HL-60/S4 (cell line): ENCODE data around the gene PACS2.

Experiments used
- in situ Hi-C: fragments of 300-500 bp; cut with MboI; formaldehyde crosslinking; loops from 2 replicates; pipeline ENCODE4 v1.14.3; 2022; ENCODE audit warnings: low sequenced_read_pairs

The PACS2 gene

GRCh38 chr14:105418269-105419194 lies 104.0 kb downstream of the PACS2 start:
- in situ Hi-C loops, result no loop called here

DNA sequence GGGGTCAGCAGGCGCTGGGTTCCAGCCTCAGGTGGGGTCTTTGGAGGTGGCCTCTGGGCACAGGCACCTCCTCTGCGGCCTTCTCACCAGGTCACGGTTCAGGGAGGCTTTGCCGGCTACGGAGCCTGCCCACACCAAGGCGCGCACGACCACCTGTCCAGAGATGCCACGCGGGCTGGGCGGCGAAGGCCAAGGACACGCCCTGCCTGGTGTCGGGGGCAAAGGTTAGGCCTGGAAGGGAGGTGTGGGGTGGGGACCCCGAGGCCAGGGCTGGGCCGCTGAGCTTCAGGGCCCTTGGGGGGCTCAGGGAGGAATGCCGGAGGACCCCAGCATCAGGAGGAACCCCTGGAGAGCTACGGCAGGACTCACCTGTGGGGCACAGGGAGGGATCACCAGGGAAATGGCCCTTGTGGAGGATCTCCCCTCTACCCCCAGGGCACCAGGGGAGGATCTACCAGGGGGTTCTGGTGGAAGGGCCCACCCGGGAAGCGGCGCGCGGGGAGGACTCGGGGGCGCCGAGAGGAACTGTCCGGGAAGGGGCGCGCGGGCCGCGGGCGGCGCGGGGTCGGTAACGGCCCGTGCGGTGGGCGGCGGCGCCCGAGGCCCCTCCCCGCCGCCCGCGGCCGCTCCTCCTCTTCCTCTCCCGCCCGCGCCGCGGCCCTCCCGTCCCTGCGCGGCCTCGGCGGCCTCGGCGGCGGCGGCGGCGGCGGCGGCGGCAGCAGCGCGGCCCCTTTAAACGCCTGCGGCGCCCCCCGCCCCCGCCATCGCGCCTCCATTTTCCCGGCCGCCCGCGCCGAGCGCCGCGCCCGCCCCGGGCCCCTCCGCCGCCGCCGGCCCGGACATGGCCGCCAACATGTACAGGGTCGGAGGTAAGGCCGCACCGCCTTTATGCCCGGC lies 104.9 kb downstream of the PACS2 start, which contains the start of gene MTA1:
Gene MTA1 (plus strand): TSS at position 633 of the 897 bp plus-strand sequence. CDS start 209 bp downstream, at position 842.
- in situ Hi-C loops, result no loop called here

DNA sequence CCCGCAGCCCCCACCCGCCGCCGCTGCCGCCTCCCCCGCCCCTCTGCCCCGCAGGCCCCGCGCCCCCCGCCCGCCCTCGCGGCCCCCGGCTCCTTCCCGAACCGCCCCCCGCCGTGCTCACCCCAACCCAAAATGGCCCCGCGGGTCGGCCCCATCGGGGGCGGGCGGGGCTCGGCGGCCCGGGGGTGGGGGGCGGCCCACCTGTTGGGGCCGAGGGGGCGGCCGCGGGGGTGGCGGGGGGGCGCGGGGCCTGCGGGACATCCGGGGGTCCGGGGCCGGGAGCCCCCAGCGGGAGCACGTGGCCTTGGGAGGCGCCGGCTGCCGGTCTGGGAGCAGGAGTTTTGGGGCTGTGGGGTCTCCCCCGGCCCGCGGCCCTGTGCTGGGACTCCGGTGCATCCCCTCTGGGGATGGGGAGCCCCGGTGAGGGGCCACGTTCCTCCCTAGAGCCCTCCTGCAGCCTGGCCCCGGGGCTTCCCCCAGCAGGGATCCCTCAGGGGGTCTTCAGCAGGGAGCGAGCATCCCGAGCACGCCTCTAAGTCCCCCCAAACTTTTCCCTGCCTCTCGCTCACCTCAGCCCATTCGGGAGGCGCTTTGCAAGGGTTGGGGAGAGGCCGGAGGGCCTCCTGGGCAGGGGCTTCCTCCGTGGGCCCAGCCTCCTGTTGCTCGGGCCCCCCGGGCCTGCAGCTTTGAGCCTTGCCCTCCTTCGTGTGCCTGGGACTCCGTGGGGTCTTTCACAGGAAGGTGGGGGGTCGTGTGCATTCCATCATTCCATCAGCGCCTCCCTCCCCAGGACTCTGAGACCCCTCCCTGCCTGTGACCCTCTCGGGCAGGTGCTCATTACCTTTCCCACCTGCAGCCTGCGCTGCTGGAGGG lies 105.8 kb downstream of the PACS2 start:
- in situ Hi-C loops, result no loop called here

- in situ Hi-C loops, result no loop called here
Measured at GRCh38 chr14:105420974-105421674, 106.6 kb downstream of the PACS2 start.

- in situ Hi-C loops, result no loop called here
Measured at GRCh38 chr14:105421723-105422615, 107.4 kb downstream of the PACS2 start.

GRCh38 chr14:105422695-105423487 lies 108.3 kb downstream of the PACS2 start:
- in situ Hi-C loops, result no loop called here

DNA sequence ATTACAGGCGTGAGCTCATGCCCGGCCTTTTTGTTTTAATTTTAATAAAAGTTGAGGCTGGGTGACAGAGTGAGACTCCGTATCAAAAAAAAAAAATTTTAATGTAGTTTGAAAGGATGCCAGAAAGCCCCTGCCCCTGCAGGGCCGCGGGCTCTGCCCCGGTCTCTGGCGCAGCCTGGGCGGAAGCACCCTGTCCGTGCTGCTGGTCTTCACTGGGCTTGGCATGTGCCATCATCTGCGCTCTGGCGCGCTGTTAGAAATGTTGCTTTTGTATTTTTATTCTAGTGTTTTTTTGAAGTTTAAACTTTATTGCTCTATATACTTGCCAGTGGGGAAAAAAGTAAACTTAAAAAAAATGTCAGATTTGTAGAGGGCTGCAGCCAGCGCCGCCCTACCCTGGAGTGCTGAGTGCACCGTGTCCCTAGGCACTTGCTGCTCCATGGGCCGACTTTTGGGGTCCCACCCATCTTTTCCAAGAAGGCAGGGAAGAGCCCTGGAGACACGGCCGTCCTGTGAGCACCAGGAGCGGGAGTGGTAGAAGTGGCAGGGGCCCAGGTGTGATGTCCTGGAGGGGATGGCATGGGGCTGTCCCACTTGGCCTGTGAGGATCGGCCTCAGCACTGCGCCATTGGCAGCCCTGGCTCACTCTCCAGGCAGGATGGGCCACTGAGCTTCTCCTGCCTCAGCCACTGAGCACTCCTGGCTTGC lies 109.1 kb downstream of the PACS2 start:
- in situ Hi-C loops, result no loop called here

- in situ Hi-C loops, result no loop called here
Measured at GRCh38 chr14:105424861-105425260, 110.3 kb downstream of the PACS2 start.

- in situ Hi-C loops, result no loop called here
Measured at GRCh38 chr14:105425823-105426247, 111.3 kb downstream of the PACS2 start.

- in situ Hi-C loops, result no loop called here
Measured at GRCh38 chr14:105426416-105427130, 112.0 kb downstream of the PACS2 start.

DNA sequence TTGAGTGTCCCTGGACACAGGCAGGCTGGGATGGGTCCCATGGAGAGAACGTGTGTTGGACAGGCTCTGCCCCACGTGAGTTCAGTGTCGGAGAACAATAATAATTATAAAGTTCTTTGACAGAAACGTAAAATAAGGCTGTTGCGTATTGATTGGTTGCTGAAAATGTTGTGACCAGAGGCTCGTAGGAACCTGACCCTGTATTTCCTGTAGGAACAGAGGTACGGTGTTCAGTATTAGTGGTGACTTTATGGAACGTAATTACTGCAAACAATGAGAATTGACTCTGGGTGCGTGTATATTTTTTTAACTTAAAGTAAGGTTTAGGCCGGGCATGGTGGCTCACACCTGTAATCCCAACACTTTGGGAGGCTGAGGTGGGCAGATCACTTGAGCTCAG lies 112.9 kb downstream of the PACS2 start:
- in situ Hi-C loops, result no loop called here

DNA sequence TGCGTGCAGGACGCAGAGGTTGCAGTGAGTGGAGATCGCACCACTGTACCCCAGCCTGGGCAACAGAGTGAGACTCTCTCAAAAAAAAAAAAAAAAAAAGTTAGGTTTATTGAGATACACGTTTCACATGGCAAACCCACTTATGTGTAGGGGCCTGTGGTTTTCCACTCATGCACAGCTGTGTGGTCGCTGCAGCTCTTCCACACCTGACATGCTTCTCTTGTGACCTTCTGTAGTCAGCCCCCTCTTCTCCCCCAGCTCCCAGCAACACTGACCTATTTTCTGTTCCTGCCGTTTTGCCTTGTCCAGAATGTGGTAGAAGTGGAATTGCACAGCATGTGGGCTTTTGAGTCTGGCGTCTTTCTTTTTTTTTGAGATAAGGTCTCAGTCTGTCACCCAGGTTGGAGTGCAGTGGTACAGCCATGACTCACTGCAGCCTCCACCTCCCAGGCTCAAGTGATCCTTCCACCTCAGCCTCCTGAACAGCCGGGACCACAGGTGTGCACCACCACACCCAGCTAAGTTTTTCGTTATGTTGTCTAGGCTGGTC lies 113.5 kb downstream of the PACS2 start:
- in situ Hi-C loops, result no loop called here

DNA sequence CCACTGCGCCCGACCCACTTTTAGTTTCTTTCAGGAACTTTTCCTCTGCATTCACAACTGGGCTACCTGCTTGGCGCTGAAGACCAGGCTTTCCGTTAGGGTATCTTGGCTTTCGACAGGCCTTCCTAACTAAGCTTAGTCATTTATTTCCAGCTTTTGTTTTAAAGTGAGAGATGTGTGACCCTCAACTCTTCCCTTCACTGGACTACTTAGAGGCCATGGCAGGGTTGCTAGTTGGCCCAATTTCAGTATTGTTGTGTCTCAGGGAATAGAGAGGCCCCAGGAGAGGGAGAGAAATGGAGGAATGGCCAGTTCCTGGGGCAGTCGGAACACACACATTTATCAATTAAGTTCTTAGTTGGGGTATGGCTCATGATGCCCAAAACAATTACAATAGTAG lies 115.5 kb downstream of the PACS2 start:
- in situ Hi-C loops, result no loop called here

DNA sequence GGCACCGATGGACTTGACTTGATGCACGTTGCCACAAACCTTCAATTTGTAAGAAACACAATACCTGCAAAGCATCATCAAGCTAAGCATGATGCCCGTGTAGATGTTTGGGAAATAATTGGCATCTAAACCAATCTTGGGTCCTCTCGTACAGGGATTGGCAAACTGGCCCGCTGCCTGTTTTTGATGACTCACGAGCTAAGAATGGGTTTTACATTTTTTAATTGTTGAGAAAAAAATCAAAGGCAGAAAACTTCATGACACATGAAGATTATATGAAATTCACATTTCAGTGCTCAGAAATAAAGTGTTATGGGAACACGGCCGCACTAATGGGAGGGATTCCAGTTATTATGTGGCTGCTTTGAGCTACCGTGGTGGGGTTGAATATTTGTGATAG lies 116.0 kb downstream of the PACS2 start:
- in situ Hi-C loops, result no loop called here

DNA sequence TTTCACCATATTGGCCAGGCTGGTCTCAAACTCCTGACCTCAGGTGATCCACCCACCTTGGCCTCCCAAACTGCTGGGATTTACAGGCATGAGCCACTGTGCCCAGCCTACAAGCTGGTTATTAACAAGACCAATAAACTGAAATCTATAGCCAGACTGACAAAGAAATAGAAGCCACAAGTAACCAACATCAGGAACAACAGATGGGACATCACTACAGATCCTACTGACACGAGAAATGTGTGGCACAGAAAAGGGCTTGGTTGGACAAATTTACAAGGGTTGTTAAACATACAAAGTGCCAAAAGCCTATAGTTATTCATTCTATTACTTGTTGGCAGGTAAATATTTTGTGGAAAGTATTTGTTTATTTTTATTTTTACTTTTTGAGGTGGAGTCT lies 116.7 kb downstream of the PACS2 start:
- in situ Hi-C loops, result no loop called here

- in situ Hi-C loops, result no loop called here
Measured at GRCh38 chr14:105432657-105433056, 118.1 kb downstream of the PACS2 start.

GRCh38 chr14:105433161-105433605 lies 118.6 kb downstream of the PACS2 start:
- in situ Hi-C loops, result no loop called here
